Activated CD8-positive, alpha-beta T cell treated with anti-CD3 and anti-CD28 coated beads for 36 hours (primary cell): ENCODE results near the gene LAG3. TPM values are rescaled to one million over a fixed set of nuclear protein-coding genes. Genes with fewer than 3 reads are reported as not detected.

ENCODE experiments used
- ATAC-seq: fragments of 200-7000 bp; cut with Tn5 transposase; one replicate; pipeline ENCODE4 v1.10.0; 2021; ENCODE audit warnings: mild to moderate bottlenecking, moderate library complexity
- CTCF ChIA-PET: fragments of 350-600 bp; sonication (Branson Sonifier 250); formaldehyde crosslinking; loops from one replicate; lab custom pipeline; 2021; ENCODE audit warnings: antibody characterized with exemption; lab: Charles Lee
- POLR2A ChIA-PET: fragments of 350-600 bp; sonication (Branson Sonifier 250); formaldehyde crosslinking; loops from one replicate; lab custom pipeline; 2021; ENCODE audit warnings: antibody characterized with exemption; lab: Charles Lee
- DNase-seq: peaks from one replicate; pipeline ENCODE4 v3.0.0-alpha.2; 2020
- H3K27ac Mint-ChIP-seq: one replicate; pipeline ENCODE4 v1.8.0; 2021; ENCODE audit warnings: mild to moderate bottlenecking, mixed read lengths
- H3K27me3 Mint-ChIP-seq: one replicate; pipeline ENCODE4 v1.8.0; 2021; ENCODE audit warnings: mixed read lengths
- H3K36me3 Mint-ChIP-seq: one replicate; pipeline ENCODE4 v1.8.0; 2021; ENCODE audit warnings: low read depth, mixed read lengths
- H3K4me1 Mint-ChIP-seq: one replicate; pipeline ENCODE4 v1.8.0; 2021; ENCODE audit warnings: low read depth, mixed read lengths
- H3K4me3 Mint-ChIP-seq: one replicate; pipeline ENCODE4 v1.8.0; 2021; ENCODE audit warnings: mild to moderate bottlenecking, moderate library complexity, mixed read lengths
- H3K9me3 Mint-ChIP-seq: one replicate; pipeline ENCODE4 v1.8.0; 2021; ENCODE audit warnings: mixed read lengths
- CTCF ChIP-seq: fragments of 200-600 bp; IDR thresholded peaks from one replicate; pipeline ENCODE4 v1.8.0; 2022; ENCODE audit warnings: antibody characterized with exemption, mild to moderate bottlenecking
- intact Hi-C: fragments of 100-400 bp; cut with micrococcal nuclease; formaldehyde crosslinking; loops from one replicate; pipeline ENCODE4 v1.10.0; 2022
- total RNA-seq, 2 experiments: library from RNA; stranded (reverse); gene quantifications; one replicate each; pipeline ENCODE4 v1.2.3, GENCODE V29; 2021

Gene LAG3
- total RNA-seq, 2 experiments from 2014 or later: 264 to 268 TPM

GRCh38 chr12:6775185-6776174 is 3.2 kb downstream of the LAG3 start:
- H3K9me3 Mint-ChIP-seq: no peaks in the 10 kb centered on the region
- H3K4me1 Mint-ChIP-seq: peaks cover 76% of the 10 kb centered on the region
- peaks cover 69% of the 10 kb centered on the region for H3K36me3 Mint-ChIP-seq
- CTCF ChIA-PET: interaction anchor here (1.0 to 10.0 kb wide), 6 partner anchors 7 to 22 kb away, joined by 3 to 117 read pairs (median 42); partner anchors contain the start of genes MLF2 and PTMS
- POLR2A ChIA-PET: interaction anchor here (0.5 to 3.8 kb wide), 11 partner anchors 10 to 241 kb away, joined by 3 to 31 read pairs (median 4); partner anchors contain the start of genes C12orf57, COPS7A, MLF2 and PTMS
- H3K27ac Mint-ChIP-seq: peak overlapping the region; percentile 95
- ATAC-seq (no peak), DNase-seq (no peak)
- TF ChIP-seq CTCF: no peak
- no peaks in the 10 kb centered on the region for H3K27me3 Mint-ChIP-seq
- intact Hi-C loops: no loop called here
- H3K4me3 Mint-ChIP-seq: peak overlapping the region; percentile 89

- peak overlapping the region; percentile 89 for H3K4me3 Mint-ChIP-seq
- H3K36me3 Mint-ChIP-seq: peaks cover 59% of the 10 kb centered on the region
- no peak for TF ChIP-seq CTCF
- POLR2A ChIA-PET: interaction anchor here (1.2 to 3.1 kb wide), 3 partner anchors 10 to 33 kb away, joined by 3 to 21 read pairs (median 16); partner anchors contain the start of genes MLF2 and PTMS
- H3K27me3 Mint-ChIP-seq: no peaks in the 10 kb centered on the region
- CTCF ChIA-PET: interaction anchor here (0.6 to 10.0 kb wide), 7 partner anchors 9 to 92 kb away, joined by 3 to 117 read pairs (median 5); partner anchors contain the start of genes GPR162, MLF2 and PTMS
- ATAC-seq (no peak), DNase-seq (no peak)
- H3K9me3 Mint-ChIP-seq: no peaks in the 10 kb centered on the region
- H3K27ac Mint-ChIP-seq: peak overlapping the region; percentile 36
- peaks cover 72% of the 10 kb centered on the region for H3K4me1 Mint-ChIP-seq
- intact Hi-C loops: no loop called here
These were observed 5.1 kb downstream of the LAG3 start for GRCh38 chr12:6777386-6777785.

- no peak for TF ChIP-seq CTCF
- Mint-ChIP-seq H3K4me3 (peak overlapping the region; percentile 89), H3K4me1 (peaks cover 79% of the 10 kb centered on the region), H3K36me3 (peaks cover 54% of the 10 kb centered on the region), H3K27me3 (no peaks in the 10 kb centered on the region), H3K27ac (peak overlapping the region; percentile 89), H3K9me3 (no peaks in the 10 kb centered on the region)
- intact Hi-C loops: no loop called here
- CTCF ChIA-PET: interaction anchor here (0.6 to 10.0 kb wide), 18 partner anchors 9 to 183 kb away, joined by 3 to 117 read pairs (median 4); partner anchors contain the start of genes COPS7A, GPR162, MLF2 and PTMS
- ATAC-seq (no peak), DNase-seq (no peak)
- POLR2A ChIA-PET: interaction anchor here (1.0 to 3.1 kb wide), 4 partner anchors 9 to 25 kb away, joined by 3 to 21 read pairs (median 10); partner anchors contain the start of genes MLF2 and PTMS
These were observed 5.9 kb downstream of the LAG3 start for GRCh38 chr12:6778217-6778573.

GRCh38 chr12:6778574-6779550 is 6.5 kb downstream of the LAG3 start:
- Mint-ChIP-seq H3K4me1 (peaks cover 83% of the 10 kb centered on the region), H3K4me3 (peak overlapping the region; percentile 89), H3K36me3 (peaks cover 50% of the 10 kb centered on the region), H3K9me3 (no peaks in the 10 kb centered on the region), H3K27me3 (no peaks in the 10 kb centered on the region), H3K27ac (peak overlapping the region; percentile 89)
- intact Hi-C loops: no loop called here
- peak; percentile 96 for DNase-seq
- ChIA-PET CTCF (interaction anchor here (0.6 to 10.0 kb wide), 19 partner anchors 8 to 184 kb away, joined by 3 to 117 read pairs (median 4); partner anchors contain the start of genes COPS7A, GPR162, MLF2 and PTMS), POLR2A (interaction anchor here (1.0 to 3.1 kb wide), 6 partner anchors 8 to 26 kb away, joined by 3 to 21 read pairs (median 9); partner anchors contain the start of genes MLF2 and PTMS)
- TF ChIP-seq CTCF: peak; percentile 89
- peak; percentile 54 for ATAC-seq
